ENCODE results near the gene C6orf120. TPM values are rescaled to one million over a fixed set of nuclear protein-coding genes. Genes with fewer than 3 reads are reported as not detected.
A peak's percentile ranks its signal among the peaks of the same experiment; 100 is the strongest.

Gene C6orf120
- total RNA-seq, 1 experiment from 2014 or later, result 31.5 TPM

DNA sequence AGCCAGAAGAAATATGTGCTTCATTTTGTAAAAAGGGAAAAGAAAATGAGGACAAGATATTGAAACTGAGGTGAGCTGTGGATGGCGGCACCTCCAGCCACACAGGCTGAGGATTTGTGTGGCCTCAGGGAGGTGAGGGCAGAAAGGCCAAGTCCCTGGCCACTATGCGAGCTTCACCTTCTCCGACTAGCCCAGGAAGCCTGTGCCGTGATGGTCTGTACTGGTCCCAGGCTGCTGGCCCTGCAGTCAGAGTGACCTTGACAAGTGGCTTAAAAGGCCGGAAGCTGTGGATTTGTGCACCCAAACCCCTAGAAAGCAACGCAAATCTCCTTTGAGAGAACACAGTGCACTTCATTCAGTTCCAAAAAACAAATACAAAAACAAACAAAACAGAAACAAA lies 48.2 kb upstream of the C6orf120 start:
- H3K36me3 ChIP-seq (ENCODE audit: control insufficient read depth, insufficient read depth, low read length), result peaks cover 3% of the 10 kb centered on the region; the same call in 1 of the 2 replicates
- no peaks in the 10 kb centered on the region for H3K27me3 ChIP-seq (ENCODE audit: control insufficient read depth, insufficient read depth, low read length)
- CTCF ChIA-PET, result no interaction called here
- intact Hi-C loops (cut with micrococcal nuclease; ENCODE audit: unreplicated experiment), result no loop called here
- no peaks in the 10 kb centered on the region for H3K4me1 ChIP-seq (ENCODE audit: control insufficient read depth, insufficient read depth, low read length)
- ATAC-seq (no peak), DNase-seq (ENCODE audit: low read depth, low spot score) (no peak)
- no peaks in the 10 kb centered on the region for H3K9me3 ChIP-seq (ENCODE audit: control insufficient read depth, insufficient read depth, low read depth, low read length)
- POLR2A ChIA-PET, result no interaction called here
- no peak overlapping the region for H3K4me3 ChIP-seq (ENCODE audit: low read depth in 2 of 2, low read length in 2 of 2)
- in situ Hi-C loops (cut with HindIII; ENCODE audit: low pct_unique_long_range_greater_than_20kb, low sequenced_read_pairs), result no loop called here
- no peak overlapping the region; the same call in 1 of the 2 replicates for H3K27ac ChIP-seq (ENCODE audit: low read length)
- TF ChIP-seq, protein P1, sequence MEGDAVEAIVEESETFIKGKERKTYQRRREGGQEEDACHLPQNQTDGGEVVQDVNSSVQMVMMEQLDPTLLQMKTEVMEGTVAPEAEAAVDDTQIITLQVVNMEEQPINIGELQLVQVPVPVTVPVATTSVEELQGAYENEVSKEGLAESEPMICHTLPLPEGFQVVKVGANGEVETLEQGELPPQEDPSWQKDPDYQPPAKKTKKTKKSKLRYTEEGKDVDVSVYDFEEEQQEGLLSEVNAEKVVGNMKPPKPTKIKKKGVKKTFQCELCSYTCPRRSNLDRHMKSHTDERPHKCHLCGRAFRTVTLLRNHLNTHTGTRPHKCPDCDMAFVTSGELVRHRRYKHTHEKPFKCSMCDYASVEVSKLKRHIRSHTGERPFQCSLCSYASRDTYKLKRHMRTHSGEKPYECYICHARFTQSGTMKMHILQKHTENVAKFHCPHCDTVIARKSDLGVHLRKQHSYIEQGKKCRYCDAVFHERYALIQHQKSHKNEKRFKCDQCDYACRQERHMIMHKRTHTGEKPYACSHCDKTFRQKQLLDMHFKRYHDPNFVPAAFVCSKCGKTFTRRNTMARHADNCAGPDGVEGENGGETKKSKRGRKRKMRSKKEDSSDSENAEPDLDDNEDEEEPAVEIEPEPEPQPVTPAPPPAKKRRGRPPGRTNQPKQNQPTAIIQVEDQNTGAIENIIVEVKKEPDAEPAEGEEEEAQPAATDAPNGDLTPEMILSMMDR (IDR thresholded peaks at IDR 0.05), result no peak
- TF ChIP-seq POLR2AphosphoS5 (IDR thresholded peaks at IDR 0.05; ENCODE audit: low read depth, low read length) (no peak), SIN3A (IDR thresholded peaks at IDR 0.05; ENCODE audit: borderline replicate concordance, insufficient read depth, low read depth, low read length) (no peak)
- no TSS peak for BruUV-seq (replicated peaks)

DNA sequence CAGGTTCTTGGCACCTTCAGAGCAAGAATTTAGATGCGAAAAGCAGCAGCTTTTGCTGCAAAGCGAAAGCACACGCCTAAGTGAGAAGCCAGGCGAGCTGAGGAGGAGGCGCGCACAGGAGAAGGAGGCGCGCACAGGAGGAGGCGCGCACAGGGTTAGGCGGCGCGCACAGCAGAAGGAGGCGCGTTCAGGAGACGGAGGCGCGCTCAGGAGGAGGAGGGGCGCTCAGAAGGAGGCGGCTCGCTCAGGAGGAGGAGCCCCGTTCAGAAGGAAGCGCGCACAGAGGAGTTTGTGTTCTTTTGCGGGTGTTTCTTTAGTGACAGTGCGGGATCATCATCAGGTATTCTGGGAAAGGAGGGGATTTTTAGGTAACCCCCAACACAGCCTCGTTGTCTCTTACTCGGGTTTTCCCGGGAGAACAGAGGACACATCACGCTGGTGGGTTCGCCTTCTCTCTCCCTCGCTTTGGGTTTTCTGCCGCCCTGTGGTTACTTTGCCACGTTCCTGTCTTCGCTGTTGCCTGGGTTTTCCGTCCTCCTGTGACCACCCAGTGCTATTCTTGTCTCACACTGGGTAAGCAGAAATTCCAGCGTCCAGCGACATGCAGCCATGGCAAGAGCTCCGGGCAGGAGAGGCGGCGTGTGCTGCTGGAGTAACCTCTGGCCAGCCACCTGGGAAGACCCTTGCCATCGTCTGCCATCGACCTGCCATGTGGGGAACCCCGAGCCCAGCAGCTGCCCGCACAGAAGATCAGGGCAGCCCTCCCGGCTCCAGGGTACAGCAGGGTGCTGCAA lies 47.1 kb upstream of the C6orf120 start:
- DNase-seq (ENCODE audit: low read depth, low spot score) (peak; percentile 24), ATAC-seq (peak; percentile 95)
- TF ChIP-seq, protein P1 (IDR thresholded peaks at IDR 0.05), result no peak
- TF ChIP-seq POLR2AphosphoS5 (IDR thresholded peaks at IDR 0.05; ENCODE audit: low read depth, low read length) (no peak; the same call in 1 of the 2 replicates), SIN3A (IDR thresholded peaks at IDR 0.05; ENCODE audit: borderline replicate concordance, insufficient read depth, low read depth, low read length) (0 out of 2 replicates have a peak, but pooled peaks have one; percentile 48), TCF7L2 (IDR thresholded peaks at IDR 0.05; ENCODE audit: low read depth, low read length) (no peak)
- TF ChIP-seq, protein P2, sequence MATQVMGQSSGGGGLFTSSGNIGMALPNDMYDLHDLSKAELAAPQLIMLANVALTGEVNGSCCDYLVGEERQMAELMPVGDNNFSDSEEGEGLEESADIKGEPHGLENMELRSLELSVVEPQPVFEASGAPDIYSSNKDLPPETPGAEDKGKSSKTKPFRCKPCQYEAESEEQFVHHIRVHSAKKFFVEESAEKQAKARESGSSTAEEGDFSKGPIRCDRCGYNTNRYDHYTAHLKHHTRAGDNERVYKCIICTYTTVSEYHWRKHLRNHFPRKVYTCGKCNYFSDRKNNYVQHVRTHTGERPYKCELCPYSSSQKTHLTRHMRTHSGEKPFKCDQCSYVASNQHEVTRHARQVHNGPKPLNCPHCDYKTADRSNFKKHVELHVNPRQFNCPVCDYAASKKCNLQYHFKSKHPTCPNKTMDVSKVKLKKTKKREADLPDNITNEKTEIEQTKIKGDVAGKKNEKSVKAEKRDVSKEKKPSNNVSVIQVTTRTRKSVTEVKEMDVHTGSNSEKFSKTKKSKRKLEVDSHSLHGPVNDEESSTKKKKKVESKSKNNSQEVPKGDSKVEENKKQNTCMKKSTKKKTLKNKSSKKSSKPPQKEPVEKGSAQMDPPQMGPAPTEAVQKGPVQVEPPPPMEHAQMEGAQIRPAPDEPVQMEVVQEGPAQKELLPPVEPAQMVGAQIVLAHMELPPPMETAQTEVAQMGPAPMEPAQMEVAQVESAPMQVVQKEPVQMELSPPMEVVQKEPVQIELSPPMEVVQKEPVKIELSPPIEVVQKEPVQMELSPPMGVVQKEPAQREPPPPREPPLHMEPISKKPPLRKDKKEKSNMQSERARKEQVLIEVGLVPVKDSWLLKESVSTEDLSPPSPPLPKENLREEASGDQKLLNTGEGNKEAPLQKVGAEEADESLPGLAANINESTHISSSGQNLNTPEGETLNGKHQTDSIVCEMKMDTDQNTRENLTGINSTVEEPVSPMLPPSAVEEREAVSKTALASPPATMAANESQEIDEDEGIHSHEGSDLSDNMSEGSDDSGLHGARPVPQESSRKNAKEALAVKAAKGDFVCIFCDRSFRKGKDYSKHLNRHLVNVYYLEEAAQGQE (IDR thresholded peaks at IDR 0.05; ENCODE audit: insufficient read depth in 1 of 2, low read depth in 2 of 2, low read length in 1 of 2), result 0 out of 4 replicates have a peak, but pooled peaks of 1 of the 2 experiments have one; percentile 4
- POLR2A ChIA-PET, result no interaction called here
- Histone ChIP-seq H3K9me3 (ENCODE audit: control insufficient read depth, insufficient read depth, low read depth, low read length) (no peaks in the 10 kb centered on the region), H3K27me3 (ENCODE audit: control insufficient read depth, insufficient read depth, low read length) (no peaks in the 10 kb centered on the region), H3K36me3 (ENCODE audit: control insufficient read depth, insufficient read depth, low read length) (peaks cover 3% of the 10 kb centered on the region; the same call in 1 of the 2 replicates), H3K4me1 (ENCODE audit: control insufficient read depth, insufficient read depth, low read length) (no peaks in the 10 kb centered on the region), H3K4me3 (ENCODE audit: low read depth in 2 of 2, low read length in 2 of 2) (peak overlapping the region; percentile 40 to 73), H3K27ac (ENCODE audit: low read length) (peak overlapping the region; percentile 61)
- in situ Hi-C loops (cut with HindIII; ENCODE audit: low pct_unique_long_range_greater_than_20kb, low sequenced_read_pairs) (no loop called here), intact Hi-C loops (cut with micrococcal nuclease; ENCODE audit: unreplicated experiment) (no loop called here)
- CTCF ChIA-PET, result no interaction called here
- BruUV-seq (replicated peaks), result no TSS peak

Data from Panc1 (cell line).